Thyroid gland (tissue), 4 donors: ENCODE data around the gene ADAMTS7. TPM values are rescaled to one million over a fixed set of nuclear protein-coding genes. Genes with fewer than 3 reads are reported as not detected.
"Not testable (repeated sequence)": the region's sequence is repeated elsewhere in the genome, so short reads cannot be mapped to it uniquely, and the experiment has no call there.

ENCODE experiments used
- DNase-seq, 2 donors: peaks; one replicate each; pipeline ENCODE4 v3.0.0-alpha.2; 2019
- H3K27ac ChIP-seq, 3 donors: fragments of 200-600 bp; sonication (generic); 1 replicate in 2 of 3; 2 replicates in 1 of 3; pipeline ENCODE4 v1.5.1; 2016 to 2019; ENCODE audit warnings: mild to moderate bottlenecking in 1 of 3, moderate library complexity in 1 of 3
- H3K27me3 ChIP-seq: fragments of 200-600 bp; sonication (generic); one replicate; pipeline ENCODE4 v1.5.1; 2019
- H3K36me3 ChIP-seq, 2 donors: fragments of 200-600 bp; sonication (generic); one replicate each; pipeline ENCODE4 v1.5.1; 2016 to 2019
- H3K4me1 ChIP-seq, 2 donors: fragments of 200-600 bp; sonication (generic); one replicate each; pipeline ENCODE4 v1.5.1; 2017 to 2019
- H3K4me3 ChIP-seq, 3 donors: fragments of 200-600 bp; sonication (generic); replicated peaks in 1 of 3; 1 replicate in 2 of 3; 2 replicates in 1 of 3; pipeline ENCODE4 v1.5.1; 2016; ENCODE audit warnings: mild to moderate bottlenecking in 1 of 3
- H3K9me3 ChIP-seq: fragments of 200-600 bp; sonication (generic); one replicate; pipeline ENCODE4 v1.5.1; 2017
- CTCF ChIP-seq, 6 experiments: fragments of 200-600 bp in 3 of 6; fragments of 450-650 bp in 3 of 6; sonication (generic) in 3 of 6; IDR thresholded peaks; one replicate each; pipeline ENCODE4 v1.5.1; 2016 to 2019; ENCODE audit warnings: antibody characterized with exemption in 6 of 6, mild to moderate bottlenecking in 2 of 6, inconsistent platforms in 1 of 6, moderate library complexity in 1 of 6
- POLR2A ChIP-seq, 2 donors: fragments of 450-650 bp; IDR thresholded peaks; one replicate each; pipeline ENCODE4 v1.6.1; 2017; ENCODE audit warnings: antibody characterized with exemption in 2 of 2, mild to moderate bottlenecking in 2 of 2, moderate library complexity in 1 of 2
- whole genome bisulfite sequencing, 2 donors: methylation state at CpG; one replicate each; pipeline ENCODE4 v1.1.5; 2017; 5-methylcytosine and 5-hydroxymethylcytosine counted together
- intact Hi-C: fragments of 100-400 bp; cut with DNase I; formaldehyde crosslinking; loops from one replicate; pipeline ENCODE4 v1.15.1; 2023
- total RNA-seq, 4 donors: library from RNA; depleted of rRNA; stranded (reverse); fragments of >200 nt; gene quantifications; one replicate each; pipeline ENCODE4 v1.2.3, GENCODE V29; 2016

Gene ADAMTS7
- total RNA-seq, 4 donors from 2014 or later, result 0.68 to 2.5 (median 1.8) TPM

- no peak for DNase-seq
- Histone ChIP-seq H3K4me1 (peaks cover 0 to 6% of the 10 kb centered on the region in 2 donors), H3K27me3 (no peaks in the 10 kb centered on the region), H3K27ac (no peak overlapping the region), H3K9me3 (no peaks in the 10 kb centered on the region), H3K4me3 (no peak overlapping the region), H3K36me3 (no peaks in the 10 kb centered on the region)
- intact Hi-C loops, result no loop called here
- TF ChIP-seq POLR2A (IDR thresholded peaks at IDR 0.05), result no peak
- no peak for TF ChIP-seq CTCF (IDR thresholded peaks at IDR 0.05)
- 91% methylated on average over 12 of the region's 26 CpGs for whole genome bisulfite sequencing, 2 donors
These were observed 47.4 kb downstream of the ADAMTS7 start for GRCh38 chr15:78763796-78764241.

- Histone ChIP-seq H3K9me3 (no peaks in the 10 kb centered on the region), H3K27me3 (no peaks in the 10 kb centered on the region), H3K27ac (no peak overlapping the region), H3K36me3 (no peaks in the 10 kb centered on the region), H3K4me3 (no peak overlapping the region), H3K4me1 (peaks cover 0 to 6% of the 10 kb centered on the region in 2 donors)
- 90% methylated on average over 23 of the region's 29 CpGs for WGBS, 2 donors
- DNase-seq, result no peak
- intact Hi-C loops, result no loop called here
- TF ChIP-seq CTCF (IDR thresholded peaks at IDR 0.05) (no peak), POLR2A (IDR thresholded peaks at IDR 0.05) (no peak)
These were observed 48.1 kb downstream of the ADAMTS7 start for GRCh38 chr15:78762985-78763795.

- H3K27me3 ChIP-seq, intact Hi-C loops, H3K27ac ChIP-seq, DNase-seq, H3K36me3 ChIP-seq, H3K4me1 ChIP-seq, H3K9me3 ChIP-seq, H3K4me3 ChIP-seq: not testable (repeated sequence)
- WGBS, 2 donors, result 86 to 95% methylated on average over 6 to 20 of the region's 25 CpGs
These were observed 48.8 kb downstream of the ADAMTS7 start for GRCh38 chr15:78762386-78762961.

- Histone ChIP-seq H3K4me3 (no peak overlapping the region), H3K27me3 (no peaks in the 10 kb centered on the region), H3K4me1 (peaks cover 0 to 9% of the 10 kb centered on the region in 2 donors), H3K27ac (no peak overlapping the region), H3K9me3 (no peaks in the 10 kb centered on the region), H3K36me3 (no peaks in the 10 kb centered on the region)
- no peak for TF ChIP-seq POLR2A (IDR thresholded peaks at IDR 0.05)
- TF ChIP-seq CTCF (IDR thresholded peaks at IDR 0.05), result no peak
- no peak for DNase-seq
- intact Hi-C loops, result no loop called here
- 80 to 94% methylated on average over 3 of the region's 3 CpGs for WGBS, 2 donors
These were observed 49.3 kb downstream of the ADAMTS7 start for GRCh38 chr15:78761891-78762385.

- H3K27me3 ChIP-seq, H3K4me3 ChIP-seq, H3K27ac ChIP-seq, H3K9me3 ChIP-seq, H3K36me3 ChIP-seq, intact Hi-C loops: not testable (repeated sequence)
- H3K4me1 ChIP-seq, result peaks cover 0 to 12% of the 10 kb centered on the region in 2 donors
- WGBS, 2 donors, result 70 to 88% methylated on average over 2 to 9 of the region's 9 CpGs
- peak in 1 of 2 donors; percentile 29 for DNase-seq
These were observed 49.8 kb downstream of the ADAMTS7 start for GRCh38 chr15:78761475-78761874.

GRCh38 chr15:78761020-78761419 is 50.2 kb downstream of the ADAMTS7 start:
- WGBS, 2 donors, result 86 to 91% methylated on average over 4 to 7 of the region's 8 CpGs
- Histone ChIP-seq H3K27ac (no peak overlapping the region), H3K4me3 (no peak overlapping the region), H3K36me3 (no peaks in the 10 kb centered on the region), H3K27me3 (no peaks in the 10 kb centered on the region), H3K9me3 (no peaks in the 10 kb centered on the region), H3K4me1 (peaks cover 0 to 12% of the 10 kb centered on the region in 2 donors)
- TF ChIP-seq POLR2A (IDR thresholded peaks at IDR 0.05) (no peak), CTCF (IDR thresholded peaks at IDR 0.05) (no peak)
- no peak for DNase-seq
- intact Hi-C loops, result no loop called here

- intact Hi-C loops, H3K9me3 ChIP-seq, H3K27me3 ChIP-seq, H3K4me3 ChIP-seq, H3K27ac ChIP-seq, H3K36me3 ChIP-seq: not testable (repeated sequence)
- DNase-seq, result peak in 1 of 2 donors; percentile 23
- peaks cover 0 to 12% of the 10 kb centered on the region in 2 donors for H3K4me1 ChIP-seq
- 63 to 72% methylated on average over 7 of the region's 13 CpGs for WGBS, 2 donors
These were observed 51.0 kb downstream of the ADAMTS7 start for GRCh38 chr15:78760091-78760882.
